WTC11 (cell line): Measurements from ENCODE around the gene SH2D3C.

Experiments
- ATF3 ChIP-seq: sonication (generic); formaldehyde crosslinking; conservative IDR thresholded peaks from 2 replicates; pipeline ENCODE4 v1.8.1; 2022; ENCODE audit warnings: mild to moderate bottlenecking, missing genetic modification reagents
- CTCF ChIP-seq: fragments of 200-600 bp; IDR thresholded peaks from 2 replicates; pipeline ENCODE4 v1.8.0; 2022; ENCODE audit warnings: antibody characterized with exemption
- ETV6 ChIP-seq: sonication (generic); formaldehyde crosslinking; IDR thresholded peaks from 2 replicates; pipeline ENCODE4 v1.8.1; 2022; ENCODE audit warnings: mild to moderate bottlenecking, missing genetic modification reagents
- GABPB1 ChIP-seq: sonication (generic); formaldehyde crosslinking; IDR thresholded peaks from 2 replicates; pipeline ENCODE4 v1.8.1; 2023; ENCODE audit warnings: mild to moderate bottlenecking, missing genetic modification reagents
- NR3C1 ChIP-seq: sonication (generic); formaldehyde crosslinking; conservative IDR thresholded peaks from 2 replicates; pipeline ENCODE4 v1.8.1; 2023; ENCODE audit warnings: low read depth, mild to moderate bottlenecking, missing genetic modification reagents
- RELA ChIP-seq: sonication (generic); formaldehyde crosslinking; IDR thresholded peaks from 2 replicates; pipeline ENCODE4 v1.8.1; 2022; ENCODE audit warnings: missing genetic modification reagents, mild to moderate bottlenecking, borderline replicate concordance
- SP1 ChIP-seq: sonication (generic); formaldehyde crosslinking; conservative IDR thresholded peaks from 2 replicates; pipeline ENCODE4 v1.8.1; 2022; ENCODE audit warnings: missing genetic modification reagents

GRCh38 chr9:127753148-127753547, 25.3 kb downstream of the SH2D3C start:
- no peak for TF ChIP-seq CTCF
- no peak for TF ChIP-seq ETV6
- no peak for TF ChIP-seq GABPB1
- TF ChIP-seq ATF3 (CRISPR knock-in tag), result no peak
- TF ChIP-seq NR3C1 (CRISPR knock-in tag), result no peak
- TF ChIP-seq SP1, result no peak
- TF ChIP-seq RELA, result no peak
